PFSK-1 (cell line): ENCODE data around the gene TMED1.
A peak's percentile ranks its signal among the peaks of the same experiment; 100 is the strongest.

ENCODE experiments used
- FOXP2 ChIP-seq: optimal IDR thresholded peaks from 2 replicates; pipeline ENCODE3; 2011; ENCODE audit warnings: borderline replicate concordance, control low read depth, inconsistent platforms; ENCODE audit not compliant: insufficient read depth; ENCODE audit errors: extremely low read length, extremely low read depth
- POLR2AphosphoS5 ChIP-seq: IDR thresholded peaks from 2 replicates; pipeline ENCODE4 v1.6.1; 2012; ENCODE audit warnings: low read depth, mild to moderate bottlenecking, control low read depth, low read length, moderate library complexity
- SIN3A ChIP-seq: IDR thresholded peaks from 2 replicates; pipeline ENCODE4 v1.6.1; 2012; ENCODE audit warnings: mild to moderate bottlenecking, low read length, moderate library complexity, borderline replicate concordance; ENCODE audit not compliant: insufficient read depth
- TAF1 ChIP-seq: IDR thresholded peaks from 2 replicates; pipeline ENCODE4 v1.6.1; 2012; ENCODE audit warnings: low read length, control low read depth, borderline replicate concordance; ENCODE audit not compliant: insufficient read depth
- TF ChIP-seq, protein P1 (sequence below), 2 experiments: IDR thresholded peaks; 2 replicates each; pipeline versions ENCODE4 v1.6.1 to v1.8.0; 2011 to 2012; ENCODE audit warnings: low read depth in 2 of 2, low read length in 2 of 2, control low read depth in 1 of 2, inconsistent platforms in 1 of 2, mild to moderate bottlenecking in 1 of 2, moderate library complexity in 1 of 2; ENCODE audit not compliant: insufficient read depth in 1 of 2

TMED1 gene

DNA sequence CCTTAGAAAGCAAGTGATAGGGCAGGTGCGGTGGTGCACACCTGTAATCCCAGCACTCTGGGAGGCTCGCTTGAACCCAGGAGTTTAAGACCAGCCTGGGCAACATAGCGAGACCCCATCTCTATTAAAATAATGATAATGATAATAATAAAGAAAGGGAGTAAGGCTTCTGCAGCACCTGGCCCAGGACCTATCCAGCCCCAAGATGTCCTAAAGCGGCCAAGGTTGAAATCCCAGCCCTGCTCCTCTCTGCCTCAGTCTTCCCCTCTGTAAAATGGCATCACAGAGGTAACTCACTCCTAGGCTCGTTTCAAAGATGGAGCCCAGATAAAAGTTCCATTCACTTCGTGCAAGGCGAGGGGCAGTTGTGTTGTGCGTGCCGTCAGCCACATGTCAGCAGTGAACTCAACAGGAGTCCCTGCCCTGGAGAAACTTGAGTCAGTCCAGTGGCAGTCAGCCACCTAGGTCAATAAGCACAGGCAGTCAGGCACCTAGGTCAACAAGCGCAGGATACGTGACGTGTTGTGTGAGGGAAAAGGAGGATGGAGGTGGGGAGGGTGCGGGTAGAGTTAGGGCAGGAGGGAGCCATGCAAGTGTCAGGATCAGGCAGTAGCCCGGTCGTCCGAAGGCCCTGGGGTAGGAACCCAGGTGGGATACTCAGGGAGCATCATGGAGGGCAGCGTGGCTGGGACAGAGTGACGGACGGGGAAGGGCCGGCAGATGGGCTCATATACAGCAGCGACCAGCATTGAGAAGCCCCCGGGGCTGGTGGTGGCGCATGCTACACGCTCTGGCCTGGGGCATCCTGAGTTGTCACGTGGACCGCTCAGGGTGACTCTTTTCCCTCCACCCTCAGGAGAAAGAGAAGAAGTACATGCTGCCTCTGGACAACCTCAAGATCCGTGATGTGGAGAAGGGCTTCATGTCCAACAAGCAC lies 16.6 kb downstream of the TMED1 start:
- TF ChIP-seq POLR2AphosphoS5 (no peak), FOXP2 (no peak), TAF1 (no peak), SIN3A (no peak)
- TF ChIP-seq, protein P1, sequence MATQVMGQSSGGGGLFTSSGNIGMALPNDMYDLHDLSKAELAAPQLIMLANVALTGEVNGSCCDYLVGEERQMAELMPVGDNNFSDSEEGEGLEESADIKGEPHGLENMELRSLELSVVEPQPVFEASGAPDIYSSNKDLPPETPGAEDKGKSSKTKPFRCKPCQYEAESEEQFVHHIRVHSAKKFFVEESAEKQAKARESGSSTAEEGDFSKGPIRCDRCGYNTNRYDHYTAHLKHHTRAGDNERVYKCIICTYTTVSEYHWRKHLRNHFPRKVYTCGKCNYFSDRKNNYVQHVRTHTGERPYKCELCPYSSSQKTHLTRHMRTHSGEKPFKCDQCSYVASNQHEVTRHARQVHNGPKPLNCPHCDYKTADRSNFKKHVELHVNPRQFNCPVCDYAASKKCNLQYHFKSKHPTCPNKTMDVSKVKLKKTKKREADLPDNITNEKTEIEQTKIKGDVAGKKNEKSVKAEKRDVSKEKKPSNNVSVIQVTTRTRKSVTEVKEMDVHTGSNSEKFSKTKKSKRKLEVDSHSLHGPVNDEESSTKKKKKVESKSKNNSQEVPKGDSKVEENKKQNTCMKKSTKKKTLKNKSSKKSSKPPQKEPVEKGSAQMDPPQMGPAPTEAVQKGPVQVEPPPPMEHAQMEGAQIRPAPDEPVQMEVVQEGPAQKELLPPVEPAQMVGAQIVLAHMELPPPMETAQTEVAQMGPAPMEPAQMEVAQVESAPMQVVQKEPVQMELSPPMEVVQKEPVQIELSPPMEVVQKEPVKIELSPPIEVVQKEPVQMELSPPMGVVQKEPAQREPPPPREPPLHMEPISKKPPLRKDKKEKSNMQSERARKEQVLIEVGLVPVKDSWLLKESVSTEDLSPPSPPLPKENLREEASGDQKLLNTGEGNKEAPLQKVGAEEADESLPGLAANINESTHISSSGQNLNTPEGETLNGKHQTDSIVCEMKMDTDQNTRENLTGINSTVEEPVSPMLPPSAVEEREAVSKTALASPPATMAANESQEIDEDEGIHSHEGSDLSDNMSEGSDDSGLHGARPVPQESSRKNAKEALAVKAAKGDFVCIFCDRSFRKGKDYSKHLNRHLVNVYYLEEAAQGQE (IDR thresholded peaks at IDR 0.05; ENCODE audit: insufficient read depth in 1 of 2, low read depth in 2 of 2, low read length in 2 of 2) = no peak

DNA sequence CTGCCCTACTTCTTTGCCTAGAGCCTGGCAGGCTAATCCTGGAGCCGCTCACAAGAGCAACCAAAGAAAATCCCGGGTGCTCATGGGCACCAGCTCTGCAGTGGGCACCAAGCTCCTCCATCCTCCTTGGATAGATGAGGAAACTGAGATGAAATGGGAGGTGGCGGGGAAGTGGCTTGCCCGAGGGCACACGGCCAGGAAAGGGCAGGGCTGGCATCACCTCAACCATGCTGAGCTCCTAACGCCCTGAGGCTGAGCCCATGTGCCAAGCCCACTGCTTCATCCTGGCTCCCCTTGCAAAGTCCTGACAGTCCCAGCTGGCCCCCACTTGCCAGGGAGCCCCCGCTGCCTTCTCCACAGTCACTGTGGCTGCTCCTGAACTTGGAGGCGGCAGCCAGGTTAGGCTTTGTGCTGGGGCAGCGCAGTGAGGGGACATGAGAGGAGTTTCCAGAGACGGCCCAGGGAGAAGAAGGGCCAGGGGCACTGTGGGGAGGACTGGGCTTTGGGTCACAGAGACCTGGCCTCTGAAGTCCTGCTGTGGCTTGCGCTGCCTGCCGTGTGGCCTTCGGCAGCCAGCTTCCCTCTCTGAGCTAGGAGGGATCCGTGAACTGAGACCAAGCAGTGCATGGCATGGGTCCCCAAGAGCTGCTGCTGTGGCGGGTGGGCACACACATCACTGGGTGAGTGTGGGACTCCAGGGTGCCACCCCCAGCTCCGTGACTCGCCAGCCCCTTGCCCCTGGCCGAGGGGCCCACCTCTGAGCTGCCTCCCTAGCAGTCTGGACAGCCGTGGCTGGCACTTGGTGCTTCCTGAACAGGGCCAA lies 17.5 kb downstream of the TMED1 start:
- TF ChIP-seq TAF1 (no peak), SIN3A (no peak), FOXP2 (no peak), POLR2AphosphoS5 (no peak)
- TF ChIP-seq, protein P1 (IDR thresholded peaks at IDR 0.05; ENCODE audit: insufficient read depth in 1 of 2, low read depth in 2 of 2, low read length in 2 of 2) = no peak

DNA sequence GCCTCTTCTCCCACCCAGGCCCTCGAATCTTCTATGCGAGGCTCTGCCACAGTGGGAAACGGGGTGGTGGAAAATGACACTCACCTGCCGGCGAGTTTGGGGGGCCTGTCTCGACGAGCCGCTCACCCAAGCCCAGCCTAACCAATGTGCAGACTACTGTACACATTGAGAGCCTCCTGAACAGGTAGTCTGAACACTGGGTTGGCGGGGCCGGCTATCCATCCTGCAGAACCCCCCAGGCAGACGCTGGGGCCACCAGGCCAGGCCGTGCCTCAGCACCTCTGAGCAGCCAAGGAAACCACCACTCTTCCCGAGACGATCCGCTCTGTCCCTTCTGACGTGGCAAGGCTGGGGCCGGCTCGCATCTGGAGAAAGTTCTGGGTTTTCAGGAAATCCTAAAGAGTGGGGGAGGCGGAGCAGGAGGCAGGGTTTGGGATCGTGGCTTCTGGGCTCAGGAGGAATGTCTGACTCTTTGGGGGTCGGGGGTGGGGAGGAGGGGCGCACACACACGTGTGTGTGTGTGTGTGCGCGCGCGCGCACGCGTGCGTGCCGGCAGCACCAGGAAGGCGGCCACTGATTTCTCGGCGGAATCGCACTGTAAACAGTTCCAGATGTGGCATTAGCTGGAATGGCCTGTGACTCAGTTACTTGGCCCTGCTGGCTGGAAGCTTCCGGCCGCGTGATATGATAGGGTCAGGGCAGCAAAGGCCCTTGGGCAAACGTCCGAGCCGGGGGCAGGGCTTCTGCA lies 18.5 kb downstream of the TMED1 start:
- TF ChIP-seq FOXP2 = peak; percentile 46
- TF ChIP-seq TAF1 = peak; percentile 59; the same call in 1 of the 2 replicates
- TF ChIP-seq SIN3A = peak; percentile 72; the same call in 1 of the 2 replicates
- TF ChIP-seq POLR2AphosphoS5 = peak; percentile 87
- TF ChIP-seq, protein P1 (IDR thresholded peaks at IDR 0.05; ENCODE audit: insufficient read depth in 1 of 2, low read depth in 2 of 2, low read length in 2 of 2) = peak in 1 of 2 experiments; percentile 48; a peak in 1 of 4 replicates

DNA sequence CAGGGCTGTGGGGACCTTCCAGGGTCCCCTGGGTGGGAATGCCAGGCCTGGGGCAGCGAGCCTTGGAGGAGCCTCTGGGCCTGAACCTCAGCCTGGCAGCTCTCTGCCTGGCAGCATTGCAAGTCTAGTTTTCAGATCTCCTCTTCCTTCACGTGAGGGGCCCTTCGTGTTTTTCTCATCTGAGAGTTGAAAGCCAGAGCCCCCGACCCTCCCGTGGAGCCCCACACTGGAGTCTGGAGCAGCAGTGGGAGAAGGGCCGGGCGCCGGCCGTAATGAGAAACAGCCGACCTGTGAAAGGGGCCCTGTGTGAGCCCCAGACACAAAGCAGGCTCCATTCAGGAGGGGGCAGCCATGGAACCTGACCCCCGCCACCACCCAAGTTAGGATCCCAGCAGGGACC lies 19.3 kb downstream of the TMED1 start:
- TF ChIP-seq TAF1 (no peak), FOXP2 (no peak), POLR2AphosphoS5 (no peak), SIN3A (no peak)
- TF ChIP-seq, protein P1 (IDR thresholded peaks at IDR 0.05; ENCODE audit: insufficient read depth in 1 of 2, low read depth in 2 of 2, low read length in 2 of 2) = no peak
